B cell (primary cell): ENCODE data around the gene TSC2. TPM values are rescaled to one million over a fixed set of nuclear protein-coding genes. Genes with fewer than 3 reads are reported as not detected.

Source experiments
- ATAC-seq: fragments of 200-7000 bp; cut with Tn5 transposase; one replicate; pipeline ENCODE4 v1.10.0; 2021; ENCODE audit warnings: low read depth, mild to moderate bottlenecking, moderate number of reproducible peaks, moderate library complexity
- CTCF ChIA-PET: fragments of 350-600 bp; sonication (Branson Sonifier 250); formaldehyde crosslinking; loops from one replicate; lab custom pipeline; 2021; ENCODE audit warnings: antibody characterized with exemption, inconsistent platforms; lab: Charles Lee
- POLR2A ChIA-PET: fragments of 350-600 bp; sonication (Branson Sonifier 250); formaldehyde crosslinking; loops from one replicate; lab custom pipeline; 2021; ENCODE audit warnings: antibody characterized with exemption; lab: Charles Lee
- DNase-seq: peaks from one replicate; pipeline ENCODE4 v3.0.0; 2013
- H2AFZ ChIP-seq: 2 replicates; pipeline ENCODE4 v1.6.1; 2012; ENCODE audit warnings: mild to moderate bottlenecking, low read depth, low read length; ENCODE audit not compliant: insufficient read depth, poor library complexity, severe bottlenecking
- H3K27ac ChIP-seq, 2 donors: 1 replicate in 1 of 2; 2 replicates in 1 of 2; pipeline ENCODE4 v1.5.1; 2012 to 2013; ENCODE audit warnings: low read length in 2 of 2, mild to moderate bottlenecking in 2 of 2, moderate library complexity in 1 of 2
- H3K27me3 ChIP-seq, 4 experiments: fragments of 200-600 bp in 1 of 4; sonication (generic) in 1 of 4; replicated peaks in 1 of 4; 1 replicate in 2 of 4; 2 replicates in 2 of 4; pipeline versions ENCODE4 v1.6.1 to v1.7.0; 2013 to 2016; ENCODE audit warnings: low read length in 3 of 4, mild to moderate bottlenecking in 2 of 4, mixed read lengths in 1 of 4, moderate library complexity in 1 of 4; ENCODE audit not compliant: insufficient read depth in 4 of 4, control insufficient read depth in 3 of 4; ENCODE audit errors: control extremely low read depth in 1 of 4
- H3K36me3 ChIP-seq, 2 experiments: replicated peaks in 1 of 2; 1 replicate in 1 of 2; 2 replicates in 1 of 2; pipeline versions ENCODE4 v1.6.1 to v1.7.1; 2013; ENCODE audit warnings: low read length in 1 of 2; ENCODE audit not compliant: insufficient read depth in 2 of 2, control insufficient read depth in 1 of 2; ENCODE audit errors: control extremely low read depth in 1 of 2, extremely low read depth in 1 of 2
- H3K4me1 ChIP-seq, 2 donors: fragments of 200-600 bp in 1 of 2; sonication (generic) in 1 of 2; 1 replicate in 1 of 2; 2 replicates in 1 of 2; pipeline versions ENCODE4 v1.5.1 to v1.6.1; 2013 to 2017; ENCODE audit warnings: low read length in 2 of 2; ENCODE audit not compliant: control insufficient read depth in 2 of 2, insufficient read depth in 2 of 2
- H3K4me2 ChIP-seq: replicated peaks from 2 replicates; pipeline ENCODE3; 2012; ENCODE audit warnings: mild to moderate bottlenecking, low read depth, low read length; ENCODE audit not compliant: poor library complexity, severe bottlenecking
- H3K4me3 ChIP-seq, 5 experiments: fragments of 200-600 bp in 1 of 5; sonication (generic) in 1 of 5; 1 replicate in 3 of 5; 2 replicates in 2 of 5; pipeline versions ENCODE4 v1.5.1 to v1.7.0; 2011 to 2016; ENCODE audit warnings: low read length in 4 of 5, mild to moderate bottlenecking in 4 of 5, low read depth in 2 of 5, control low read depth in 1 of 5, moderate library complexity in 1 of 5; ENCODE audit not compliant: insufficient read depth in 1 of 5; ENCODE audit errors: control extremely low read depth in 1 of 5, extremely low read depth in 1 of 5
- H3K79me2 ChIP-seq: fragments of 200-600 bp; sonication (generic); one replicate; pipeline ENCODE4 v1.6.0; 2016; ENCODE audit warnings: low read length; ENCODE audit not compliant: control insufficient read depth, insufficient read depth
- H3K9ac ChIP-seq: fragments of 200-600 bp; sonication (generic); 2 replicates; pipeline ENCODE4 v1.6.1; 2017; ENCODE audit warnings: mild to moderate bottlenecking, low read length, moderate library complexity
- H3K9me3 ChIP-seq, 3 donors: one replicate each; pipeline versions ENCODE4 v1.6.1 to v1.7.1; 2013; ENCODE audit warnings: low read length in 2 of 3; ENCODE audit not compliant: control insufficient read depth in 2 of 3, insufficient read depth in 1 of 3; ENCODE audit errors: control extremely low read depth in 1 of 3
- H4K20me1 ChIP-seq: 2 replicates; pipeline ENCODE4 v1.6.0; 2012; ENCODE audit warnings: mild to moderate bottlenecking, low read length; ENCODE audit not compliant: insufficient read depth, control insufficient read depth, poor library complexity, severe bottlenecking
- H3K27ac Mint-ChIP-seq: one replicate; pipeline ENCODE4 v1.8.0; 2021; ENCODE audit warnings: mixed read lengths
- H3K27me3 Mint-ChIP-seq: one replicate; pipeline ENCODE4 v1.8.0; 2021; ENCODE audit warnings: mixed read lengths
- H3K4me1 Mint-ChIP-seq: one replicate; pipeline ENCODE4 v1.8.0; 2021; ENCODE audit warnings: mixed read lengths
- H3K4me3 Mint-ChIP-seq: one replicate; pipeline ENCODE4 v1.8.0; 2021; ENCODE audit warnings: mixed read lengths
- H3K9me3 Mint-ChIP-seq: one replicate; pipeline ENCODE4 v1.8.0; 2022; ENCODE audit warnings: mixed read lengths; ENCODE audit not compliant: insufficient read depth
- CTCF ChIP-seq: fragments of 200-600 bp; IDR thresholded peaks from one replicate; pipeline ENCODE4 v1.8.0; 2022; ENCODE audit warnings: antibody characterized with exemption, mild to moderate bottlenecking
- EZH2 ChIP-seq: IDR thresholded peaks from 2 replicates; pipeline ENCODE4 v1.6.1; 2012; ENCODE audit warnings: borderline replicate concordance, low read depth, mild to moderate bottlenecking, moderate library complexity, low read length; ENCODE audit not compliant: insufficient read depth, poor library complexity, severe bottlenecking
- WGBS: methylation state at CpG from one replicate; pipeline ENCODE4 v1.1.5; 2013; ENCODE audit warnings: missing lambda C conversion rate; ENCODE audit not compliant: insufficient coverage; 5-methylcytosine and 5-hydroxymethylcytosine counted together
- intact Hi-C: fragments of 100-400 bp; cut with micrococcal nuclease; formaldehyde crosslinking; loops from one replicate; pipeline ENCODE4 v1.10.0; 2022
- polyA plus RNA-seq: library from polyadenylated mRNA; depleted of rRNA; stranded (reverse); fragments of >200 nt; gene quantifications from 2 replicates; pipeline ENCODE4 v1.2.3, GENCODE V29; 2012
- total RNA-seq, 2 donors: library from RNA; stranded (reverse); fragments of 120-200 nt in 1 of 2; gene quantifications; 1 replicate in 1 of 2; 2 replicates in 1 of 2; pipeline versions ENCODE4 v1.2.3 to v1.2.4, GENCODE V29; 2013 to 2022

TSC2 gene
- total and polyA plus RNA-seq, 2 donors (not counting 1 experiment from before 2014, with no cell fraction given): 128 to 194 TPM

GRCh38 chr16:2074071-2074470, 26.3 kb downstream of the TSC2 start:
- DNase-seq (no peak), ATAC-seq (no peak)
- no peaks in the 10 kb centered on the region for H3K9me3 ChIP-seq
- H3K27me3 ChIP-seq: no peaks in the 10 kb centered on the region
- Mint-ChIP-seq H3K27ac (no peak overlapping the region), H3K9me3 (no peaks in the 10 kb centered on the region), H3K4me3 (no peak overlapping the region), H3K4me1 (no peaks in the 10 kb centered on the region), H3K27me3 (no peaks in the 10 kb centered on the region)
- no peaks in the 10 kb centered on the region for H4K20me1 ChIP-seq
- ChIA-PET CTCF (no interaction called here), POLR2A (no interaction called here)
- H3K27ac ChIP-seq: no peak overlapping the region
- no peaks in the 10 kb centered on the region for H3K4me1 ChIP-seq
- H3K79me2 ChIP-seq: no peaks in the 10 kb centered on the region
- 98% methylated on average over 20 of the region's 20 CpGs for WGBS
- no peak overlapping the region for H3K9ac ChIP-seq
- H2AFZ ChIP-seq: no peak overlapping the region
- H3K4me3 ChIP-seq: no peak overlapping the region
- peaks cover 0 to 37% of the 10 kb centered on the region in 2 experiments for H3K36me3 ChIP-seq
- intact Hi-C loops: no loop called here
- TF ChIP-seq CTCF: no peak
- TF ChIP-seq EZH2: no peak
- no peak overlapping the region for H3K4me2 ChIP-seq

GRCh38 chr16:2075631-2076030, 27.8 kb downstream of the TSC2 start:
- WGBS: 97% methylated on average over 24 of the region's 24 CpGs
- H4K20me1 ChIP-seq: no peaks in the 10 kb centered on the region
- H3K27ac ChIP-seq: no peak overlapping the region
- POLR2A ChIA-PET: no interaction called here
- H3K9ac ChIP-seq: no peak overlapping the region
- no peaks in the 10 kb centered on the region for H3K4me1 Mint-ChIP-seq
- CTCF ChIA-PET: interaction anchor here (0.6 kb wide), 1 partner anchor 53 kb away, joined by 3 read pairs; no protein-coding TSS in a partner anchor
- no peak overlapping the region for H3K4me2 ChIP-seq
- intact Hi-C loops: no loop called here
- DNase-seq: no peak
- no peaks in the 10 kb centered on the region for H3K27me3 Mint-ChIP-seq
- H2AFZ ChIP-seq: no peak overlapping the region
- no peak overlapping the region for H3K4me3 Mint-ChIP-seq
- peaks cover 0 to 47% of the 10 kb centered on the region in 2 experiments for H3K36me3 ChIP-seq
- H3K4me3 ChIP-seq: no peak overlapping the region
- H3K9me3 Mint-ChIP-seq: no peaks in the 10 kb centered on the region
- TF ChIP-seq EZH2: no peak
- no peak for TF ChIP-seq CTCF
- no peaks in the 10 kb centered on the region for H3K79me2 ChIP-seq
- H3K27ac Mint-ChIP-seq: no peak overlapping the region
- no peaks in the 10 kb centered on the region for H3K27me3 ChIP-seq
- no peaks in the 10 kb centered on the region for H3K4me1 ChIP-seq
- no peaks in the 10 kb centered on the region for H3K9me3 ChIP-seq
- no peak for ATAC-seq
